IMR-90 (cell line): ENCODE measurements around the gene FOCAD. TPM values are rescaled to one million over a fixed set of nuclear protein-coding genes. Genes with fewer than 3 reads are reported as not detected.

Experiments
- ATAC-seq: fragments of 200-7000 bp; cut with Tn5 transposase; 2 replicates; pipeline ENCODE4 v1.9.1; 2020; ENCODE audit warnings: low read depth, mild to moderate bottlenecking, moderate library complexity
- BruUV-seq: library from RNA; stranded (reverse); fragments of 400-500 nt; replicated peaks from 2 replicates; lab custom pipeline; 2021; lab: Mats Ljungman, UMichigan
- CTCF ChIA-PET: fragments of 300-600 bp; formaldehyde crosslinking; extraction: SDS; loops from one replicate; lab custom pipeline; 2021; ENCODE audit warnings: antibody characterized with exemption; lab: Yijun Ruan, JAX
- POLR2A ChIA-PET: fragments of 300-600 bp; sonication (Branson Sonifier 250); formaldehyde crosslinking; loops from one replicate; lab custom pipeline; 2022; ENCODE audit warnings: antibody characterized with exemption; ENCODE audit not compliant: unreplicated experiment; lab: Charles Lee
- DNase-seq: peaks from one replicate; pipeline ENCODE4 v3.0.0; 2013
- H2AFZ ChIP-seq: replicated peaks from 2 replicates; pipeline ENCODE3; 2013; ENCODE audit warnings: low read length, mild to moderate bottlenecking; ENCODE audit not compliant: poor library complexity
- H2AK5ac ChIP-seq: 2 replicates; pipeline ENCODE4 v1.6.1; 2013; ENCODE audit warnings: low read depth, low read length, inconsistent platforms
- H2AK9ac ChIP-seq: replicated peaks from 2 replicates; pipeline ENCODE3; 2013; ENCODE audit warnings: mild to moderate bottlenecking, low read depth, low read length, moderate library complexity; ENCODE audit not compliant: poor library complexity
- H2BK120ac ChIP-seq: 2 replicates; pipeline ENCODE4 v1.6.1; 2013; ENCODE audit warnings: low read depth, low read length, inconsistent platforms
- H2BK15ac ChIP-seq: 3 replicates; pipeline ENCODE4 v1.6.1; 2013; ENCODE audit warnings: low read depth, low read length, inconsistent platforms
- H2BK20ac ChIP-seq: 2 replicates; pipeline ENCODE4 v1.6.1; 2013; ENCODE audit warnings: low read depth, mild to moderate bottlenecking, inconsistent platforms, low read length, moderate library complexity
- H2BK5ac ChIP-seq: 2 replicates; pipeline ENCODE4 v1.6.1; 2013; ENCODE audit warnings: mild to moderate bottlenecking, low read depth, low read length, inconsistent platforms; ENCODE audit not compliant: poor library complexity, severe bottlenecking
- H3K14ac ChIP-seq: replicated peaks from 2 replicates; pipeline ENCODE4 v1.6.1; 2013; ENCODE audit warnings: low read depth, low read length, inconsistent platforms
- H3K18ac ChIP-seq: 2 replicates; pipeline ENCODE4 v1.6.1; 2013; ENCODE audit warnings: low read depth, low read length, control low read depth
- H3K23ac ChIP-seq: 2 replicates; pipeline ENCODE4 v1.6.1; 2013; ENCODE audit warnings: low read depth, low read length, inconsistent platforms
- H3K27ac ChIP-seq: 2 replicates; pipeline ENCODE4 v1.5.1; 2013; ENCODE audit warnings: mild to moderate bottlenecking, control low read depth, low read length; ENCODE audit not compliant: insufficient read depth
- H3K27me3 ChIP-seq: 2 replicates; pipeline ENCODE4 v1.6.1; 2013; ENCODE audit warnings: low read length; ENCODE audit not compliant: control insufficient read depth, insufficient read depth
- H3K36me3 ChIP-seq: 2 replicates; pipeline ENCODE4 v1.6.1; 2013; ENCODE audit warnings: low read length, mixed read lengths; ENCODE audit not compliant: control insufficient read depth, insufficient read depth
- H3K4ac ChIP-seq: 2 replicates; pipeline ENCODE4 v1.6.1; 2013; ENCODE audit warnings: low read depth, low read length, inconsistent platforms
- H3K4me1 ChIP-seq: 2 replicates; pipeline ENCODE4 v1.6.1; 2013; ENCODE audit warnings: low read length, mixed read lengths; ENCODE audit not compliant: control insufficient read depth, insufficient read depth
- H3K4me2 ChIP-seq: 2 replicates; pipeline ENCODE4 v1.6.1; 2013; ENCODE audit warnings: low read depth, mild to moderate bottlenecking, control low read depth, low read length, moderate library complexity
- H3K4me3 ChIP-seq: 2 replicates; pipeline ENCODE4 v1.5.1; 2013; ENCODE audit warnings: low read depth, mild to moderate bottlenecking, control low read depth, low read length, moderate library complexity; ENCODE audit not compliant: insufficient read depth
- H3K56ac ChIP-seq: 2 replicates; pipeline ENCODE4 v1.6.1; 2013; ENCODE audit warnings: low read length, inconsistent platforms; ENCODE audit not compliant: insufficient read depth; ENCODE audit errors: extremely low read depth
- H3K79me1 ChIP-seq, 2 experiments: 2 replicates each; pipeline ENCODE4 v1.6.1; 2013; ENCODE audit warnings: low read length in 2 of 2, inconsistent platforms in 1 of 2, low read depth in 1 of 2
- H3K9ac ChIP-seq: 2 replicates; pipeline ENCODE4 v1.6.1; 2013; ENCODE audit warnings: low read depth, low read length, control low read depth
- H3K9me1 ChIP-seq: 2 replicates; pipeline ENCODE4 v1.6.1; 2013; ENCODE audit warnings: low read length, inconsistent platforms; ENCODE audit not compliant: insufficient read depth
- H3K9me3 ChIP-seq: 2 replicates; pipeline ENCODE4 v1.6.1; 2013; ENCODE audit warnings: low read length; ENCODE audit not compliant: control insufficient read depth, insufficient read depth
- H4K20me1 ChIP-seq: 2 replicates; pipeline ENCODE4 v1.6.1; 2013; ENCODE audit warnings: low read length, inconsistent platforms; ENCODE audit not compliant: insufficient read depth
- H4K5ac ChIP-seq: 2 replicates; pipeline ENCODE4 v1.6.1; 2013; ENCODE audit warnings: mild to moderate bottlenecking, low read depth, low read length, control low read depth
- H4K8ac ChIP-seq, 2 experiments: 2 replicates each; pipeline ENCODE4 v1.6.1; 2013; ENCODE audit warnings: low read depth in 2 of 2, low read length in 2 of 2, control low read depth in 1 of 2, inconsistent platforms in 1 of 2
- H4K91ac ChIP-seq: 2 replicates; pipeline ENCODE4 v1.6.1; 2013; ENCODE audit warnings: low read depth, low read length, inconsistent platforms; ENCODE audit not compliant: insufficient read depth
- CEBPB ChIP-seq: IDR thresholded peaks from 2 replicates; pipeline ENCODE4 v1.6.1; 2012; ENCODE audit warnings: low read depth, low read length, improper control_type of control experiment
- CHD1 ChIP-seq: IDR thresholded peaks from 2 replicates; pipeline ENCODE4 v1.6.1; 2012; ENCODE audit warnings: low read depth, low read length, improper control_type of control experiment
- ELK1 ChIP-seq: fragments of 150-350 bp; IDR thresholded peaks from 2 replicates; pipeline ENCODE4 v1.6.1; 2016; ENCODE audit warnings: low read depth, mild to moderate bottlenecking, low read length, moderate library complexity, borderline replicate concordance
- MXI1 ChIP-seq: IDR thresholded peaks from 2 replicates; pipeline ENCODE4 v1.6.1; 2012; ENCODE audit warnings: low read depth, mild to moderate bottlenecking, low read length, moderate library complexity, borderline replicate concordance
- NFE2L2 ChIP-seq: fragments of 150-350 bp; IDR thresholded peaks from 2 replicates; pipeline ENCODE4 v1.6.1; 2016; ENCODE audit warnings: low read depth, mild to moderate bottlenecking, low read length
- POLR2A ChIP-seq: IDR thresholded peaks from 2 replicates; pipeline ENCODE4 v1.6.1; 2012; ENCODE audit warnings: mild to moderate bottlenecking, low read depth, low read length
- RCOR1 ChIP-seq: IDR thresholded peaks from 2 replicates; pipeline ENCODE4 v1.6.1; 2012; ENCODE audit warnings: mild to moderate bottlenecking, low read length, improper control_type of control experiment; ENCODE audit not compliant: insufficient replicate concordance
- WGBS, 2 experiments: methylation state at CpG; one replicate each; pipeline versions ENCODE4 v1.1.5 to v1.1.7; 2013; ENCODE audit warnings: missing lambda C conversion rate in 2 of 2; ENCODE audit not compliant: insufficient read length in 1 of 2; ENCODE audit errors: extremely low coverage in 2 of 2; 5-methylcytosine and 5-hydroxymethylcytosine counted together
- dilution Hi-C: fragments of 300-500 bp; cut with HindIII; formaldehyde crosslinking; loops from one replicate; pipeline ENCODE4 v1.14.3; 2018; ENCODE audit warnings: low sequenced_read_pairs; ENCODE audit not compliant: unreplicated experiment
- in situ Hi-C: fragments of 300-500 bp; cut with MboI; formaldehyde crosslinking; loops from 3 replicates; pipeline ENCODE4 v1.14.3; 2019; ENCODE audit warnings: low sequenced_read_pairs, inconsistent platforms, mixed read lengths
- intact Hi-C: fragments of 100-400 bp; cut with micrococcal nuclease; formaldehyde crosslinking; loops from 2 replicates; pipeline ENCODE4 v1.10.0; 2022
- polyA plus RNA-seq, 3 experiments: library from polyadenylated mRNA; depleted of rRNA; stranded (reverse); fragments of >200 nt; gene quantifications; 2 replicates each; pipeline ENCODE4 v1.2.3, GENCODE V29; 2012; ENCODE audit warnings: low replicate concordance in 1 of 3
- total RNA-seq: library from RNA; depleted of rRNA; stranded (reverse); fragments of >200 nt; gene quantifications from 2 replicates; pipeline ENCODE4 v1.2.3, GENCODE V29; 2012

FOCAD gene
- total and polyA plus RNA-seq, 2 of the 4 experiments (the other 2 are of a cell fraction): 28.8 to 91.2 TPM

GRCh38 chr9:20685769-20686168 is 1.7 kb downstream of the FOCAD start:
- peaks cover 14% of the 10 kb centered on the region; the same call in 1 of the 2 replicates for H4K20me1 ChIP-seq
- no peak overlapping the region for H3K14ac ChIP-seq
- DNase-seq (no peak), ATAC-seq (no peak)
- no peak overlapping the region for H3K18ac ChIP-seq
- H3K36me3 ChIP-seq: no peaks in the 10 kb centered on the region
- H2AK5ac ChIP-seq: no peak overlapping the region
- H3K9ac ChIP-seq: no peak overlapping the region
- no peak overlapping the region for H4K8ac ChIP-seq
- H3K27ac ChIP-seq: no peak overlapping the region
- no peak overlapping the region for H4K91ac ChIP-seq
- H2BK20ac ChIP-seq: no peak overlapping the region
- no peaks in the 10 kb centered on the region for H3K4me1 ChIP-seq
- H3K9me3 ChIP-seq: no peaks in the 10 kb centered on the region
- peak overlapping the region; percentile 12 for H2BK5ac ChIP-seq
- in situ Hi-C loops (no loop called here), dilution Hi-C loops (no loop called here), intact Hi-C loops (loop anchor here (2.0 kb wide), 1 partner anchor 63 kb away; the partner anchor contains the start of gene MLLT3)
- peak overlapping the region; percentile 71 for H3K4me2 ChIP-seq
- H3K4me3 ChIP-seq: no peak overlapping the region
- 100% methylated on average over 3 of the region's 8 CpGs; no CpG with 5 or more reads in 1 of the 2 experiments for WGBS, 2 experiments
- H3K79me1 ChIP-seq: peaks cover 17 to 33% of the 10 kb centered on the region in 2 experiments
- no peak overlapping the region for H4K5ac ChIP-seq
- H3K9me1 ChIP-seq: peaks cover 3% of the 10 kb centered on the region; the same call in 1 of the 2 replicates
- BruUV-seq: no TSS peak
- no peak overlapping the region for H2BK15ac ChIP-seq
- CTCF ChIA-PET: no interaction called here
- no peak overlapping the region for H3K23ac ChIP-seq
- H2AFZ ChIP-seq: no peak overlapping the region
- no peak overlapping the region for H2BK120ac ChIP-seq
- H3K4ac ChIP-seq: no peak overlapping the region
- POLR2A ChIA-PET: interaction anchor here (0.6 kb wide), 1 partner anchor 59 kb away, joined by 3 read pairs; no protein-coding TSS in a partner anchor
- H3K56ac ChIP-seq: no peak overlapping the region
- no peaks in the 10 kb centered on the region for H3K27me3 ChIP-seq
- H2AK9ac ChIP-seq: no peak overlapping the region
- TF ChIP-seq RCOR1 (no peak), CEBPB (no peak), CHD1 (no peak), NFE2L2 (no peak), POLR2A (no peak), ELK1 (no peak), MXI1 (no peak)
